Mucosa of descending colon (tissue), 3 donors: Measurements from ENCODE around the gene B3GNT3. TPM values are rescaled to one million over a fixed set of nuclear protein-coding genes. Genes with fewer than 3 reads are reported as not detected.
"Not testable (repeated sequence)": the region's sequence is repeated elsewhere in the genome, so short reads cannot be mapped to it uniquely, and the experiment has no call there.

Experiments
- ATAC-seq: fragments of 200-7000 bp; cut with Tn5 transposase; one replicate; pipeline ENCODE4 v1.9.1; 2020; ENCODE audit warnings: mild to moderate bottlenecking, moderate library complexity
- DNase-seq, 3 donors: peaks; one replicate each; pipeline ENCODE4 v3.0.0-alpha.2; 2020
- H3K36me3 ChIP-seq: fragments of 200-600 bp; one replicate; pipeline ENCODE4 v1.8.0; 2021; ENCODE audit warnings: low read depth, mild to moderate bottlenecking
- H3K4me1 ChIP-seq: fragments of 200-600 bp; one replicate; pipeline ENCODE4 v1.8.0; 2021; ENCODE audit warnings: low read depth, mild to moderate bottlenecking
- H3K4me3 ChIP-seq: fragments of 200-600 bp; one replicate; pipeline ENCODE4 v1.8.0; 2021; ENCODE audit warnings: mild to moderate bottlenecking
- H3K9me3 ChIP-seq: fragments of 200-600 bp; one replicate; pipeline ENCODE4 v1.8.0; 2021; ENCODE audit warnings: mild to moderate bottlenecking
- intact Hi-C, 2 donors: fragments of 100-400 bp; cut with DNase I in 1 of 2; cut with micrococcal nuclease in 1 of 2; formaldehyde crosslinking; loops; one replicate each; pipeline versions ENCODE4 v1.11.0 to v1.11.1; 2022; cut with DNase I, micrococcal nuclease
- total RNA-seq, 3 donors: library from RNA; stranded (reverse); fragmentation: NEBNext Ultra II Directional in 2 of 3; extraction: Animal tissue kit (Norgen Biotek cat#: 25700) in 2 of 3; gene quantifications; one replicate each; pipeline versions ENCODE4 v1.2.1 to v1.2.4, GENCODE V29; 2021 to 2023
- TF ChIP-seq, protein P1 (sequence below): fragments of 200-600 bp; IDR thresholded peaks from one replicate; pipeline ENCODE4 v1.8.0; 2022; ENCODE audit warnings: antibody characterized with exemption, mild to moderate bottlenecking
- donor health status: DM: no; HTN: no; CAD: no; lungs with moderate emphysema.
- donor health status: DM: no; HTN: no; CAD: no.
- donor health status: DM: no; HTN: yes; CAD: no.

B3GNT3 gene
- total RNA-seq, 3 donors from 2014 or later, result 77.6 to 205 (median 189) TPM

DNA sequence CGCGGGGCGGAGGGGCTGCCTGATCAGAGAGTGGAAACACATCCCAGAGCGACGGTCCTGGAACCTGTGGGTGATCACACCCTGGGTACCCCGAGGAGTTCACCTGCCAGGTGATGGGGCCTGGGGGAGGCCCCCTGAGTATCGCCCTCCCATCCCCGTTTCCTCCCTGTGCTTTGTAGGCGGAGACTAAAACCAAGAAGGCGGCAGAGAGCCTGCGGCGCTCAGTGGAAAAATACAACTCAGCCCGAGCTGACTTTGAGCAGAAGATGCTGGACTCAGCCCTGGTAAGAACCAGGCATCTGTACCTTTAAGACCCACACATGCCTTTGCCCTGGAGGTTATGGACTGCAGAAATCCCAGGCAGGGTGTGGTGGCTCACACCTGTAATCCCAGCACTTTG lies 24.3 kb upstream of the B3GNT3 start:
- TF ChIP-seq, protein P1, sequence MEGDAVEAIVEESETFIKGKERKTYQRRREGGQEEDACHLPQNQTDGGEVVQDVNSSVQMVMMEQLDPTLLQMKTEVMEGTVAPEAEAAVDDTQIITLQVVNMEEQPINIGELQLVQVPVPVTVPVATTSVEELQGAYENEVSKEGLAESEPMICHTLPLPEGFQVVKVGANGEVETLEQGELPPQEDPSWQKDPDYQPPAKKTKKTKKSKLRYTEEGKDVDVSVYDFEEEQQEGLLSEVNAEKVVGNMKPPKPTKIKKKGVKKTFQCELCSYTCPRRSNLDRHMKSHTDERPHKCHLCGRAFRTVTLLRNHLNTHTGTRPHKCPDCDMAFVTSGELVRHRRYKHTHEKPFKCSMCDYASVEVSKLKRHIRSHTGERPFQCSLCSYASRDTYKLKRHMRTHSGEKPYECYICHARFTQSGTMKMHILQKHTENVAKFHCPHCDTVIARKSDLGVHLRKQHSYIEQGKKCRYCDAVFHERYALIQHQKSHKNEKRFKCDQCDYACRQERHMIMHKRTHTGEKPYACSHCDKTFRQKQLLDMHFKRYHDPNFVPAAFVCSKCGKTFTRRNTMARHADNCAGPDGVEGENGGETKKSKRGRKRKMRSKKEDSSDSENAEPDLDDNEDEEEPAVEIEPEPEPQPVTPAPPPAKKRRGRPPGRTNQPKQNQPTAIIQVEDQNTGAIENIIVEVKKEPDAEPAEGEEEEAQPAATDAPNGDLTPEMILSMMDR, result no peak
- H3K4me1 ChIP-seq, result peaks cover under 1% of the 10 kb centered on the region
- no peaks in the 10 kb centered on the region for H3K9me3 ChIP-seq
- ATAC-seq, result no peak
- no peaks in the 10 kb centered on the region for H3K36me3 ChIP-seq
- DNase-seq, result no peak
- intact Hi-C loops, result loop anchor here in 1 of 2 donors (10.0 kb wide), 1 partner anchor 56 kb away; the partner anchor contains the start of gene MAP1S
- H3K4me3 ChIP-seq, result no peak overlapping the region

DNA sequence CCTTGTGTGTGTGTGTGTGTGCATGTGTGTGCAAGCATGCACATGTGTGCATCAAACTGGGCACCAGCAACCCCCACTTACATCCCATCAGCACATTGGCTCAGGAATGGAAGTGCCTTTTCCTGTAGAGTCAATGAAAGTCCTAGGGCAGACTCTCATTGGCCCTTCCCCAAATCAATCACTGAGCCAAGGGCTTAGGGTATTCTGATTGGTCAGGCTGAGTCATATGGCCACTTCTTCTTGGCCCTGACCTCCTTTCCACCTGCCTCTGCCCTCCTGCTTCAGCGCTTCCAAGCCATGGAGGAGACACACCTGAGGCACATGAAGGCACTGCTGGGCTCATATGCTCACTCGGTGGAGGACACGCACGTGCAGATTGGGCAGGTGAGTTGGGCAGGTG lies 22.8 kb upstream of the B3GNT3 start:
- Histone ChIP-seq H3K4me1 (no peaks in the 10 kb centered on the region), H3K4me3 (no peak overlapping the region), H3K36me3 (no peaks in the 10 kb centered on the region), H3K9me3 (no peaks in the 10 kb centered on the region)
- no peak for ATAC-seq
- TF ChIP-seq, protein P1, result no peak
- no peak for DNase-seq
- intact Hi-C loops, result loop anchor here in 1 of 2 donors (10.0 kb wide), 1 partner anchor 57 kb away; the partner anchor contains the start of gene MAP1S

DNA sequence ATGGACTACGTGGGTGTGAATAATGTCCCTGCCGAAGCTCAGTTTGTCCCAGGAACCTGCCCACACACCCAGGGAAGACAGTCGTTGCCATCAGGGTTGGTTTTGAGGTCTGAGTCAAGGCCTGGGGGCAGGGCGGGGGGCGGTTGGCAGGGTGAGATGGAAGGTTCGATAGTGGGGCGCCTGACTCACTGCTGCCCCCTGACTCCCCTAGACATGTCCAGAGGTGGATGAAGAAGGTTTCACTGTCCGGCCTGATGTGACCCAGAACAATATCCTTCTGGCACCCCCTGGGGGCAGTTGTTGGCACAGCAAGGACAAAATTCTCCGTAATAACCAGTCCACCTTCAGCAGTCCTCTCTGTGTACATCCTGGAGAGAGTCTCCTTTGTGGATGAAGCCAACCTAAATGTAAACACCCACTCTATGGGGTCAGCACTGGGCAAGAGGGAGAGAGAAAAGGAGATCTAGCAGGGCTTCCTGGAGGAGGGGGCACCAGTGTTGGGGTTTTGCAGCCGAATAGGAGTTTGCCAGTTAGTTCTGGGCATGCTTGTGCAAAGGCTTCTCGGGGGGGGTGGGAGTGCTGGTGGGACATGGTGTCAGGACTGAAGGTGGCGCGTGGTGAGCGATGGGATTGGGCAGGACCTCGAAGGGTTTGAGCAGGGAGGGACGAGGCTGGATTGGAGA lies 19.6 kb upstream of the B3GNT3 start:
- DNase-seq (peak in 2 of 3 donors; percentile 57 to 71), ATAC-seq (no peak)
- H3K4me3 ChIP-seq, result no peak overlapping the region
- no peaks in the 10 kb centered on the region for H3K4me1 ChIP-seq
- H3K9me3 ChIP-seq, result no peaks in the 10 kb centered on the region
- H3K36me3 ChIP-seq, result no peaks in the 10 kb centered on the region
- intact Hi-C loops, result loop anchor here in 1 of 2 donors (10.0 kb wide), 1 partner anchor 61 kb away; the partner anchor contains the start of gene MAP1S
- TF ChIP-seq, protein P1, result peak; percentile 30

DNA sequence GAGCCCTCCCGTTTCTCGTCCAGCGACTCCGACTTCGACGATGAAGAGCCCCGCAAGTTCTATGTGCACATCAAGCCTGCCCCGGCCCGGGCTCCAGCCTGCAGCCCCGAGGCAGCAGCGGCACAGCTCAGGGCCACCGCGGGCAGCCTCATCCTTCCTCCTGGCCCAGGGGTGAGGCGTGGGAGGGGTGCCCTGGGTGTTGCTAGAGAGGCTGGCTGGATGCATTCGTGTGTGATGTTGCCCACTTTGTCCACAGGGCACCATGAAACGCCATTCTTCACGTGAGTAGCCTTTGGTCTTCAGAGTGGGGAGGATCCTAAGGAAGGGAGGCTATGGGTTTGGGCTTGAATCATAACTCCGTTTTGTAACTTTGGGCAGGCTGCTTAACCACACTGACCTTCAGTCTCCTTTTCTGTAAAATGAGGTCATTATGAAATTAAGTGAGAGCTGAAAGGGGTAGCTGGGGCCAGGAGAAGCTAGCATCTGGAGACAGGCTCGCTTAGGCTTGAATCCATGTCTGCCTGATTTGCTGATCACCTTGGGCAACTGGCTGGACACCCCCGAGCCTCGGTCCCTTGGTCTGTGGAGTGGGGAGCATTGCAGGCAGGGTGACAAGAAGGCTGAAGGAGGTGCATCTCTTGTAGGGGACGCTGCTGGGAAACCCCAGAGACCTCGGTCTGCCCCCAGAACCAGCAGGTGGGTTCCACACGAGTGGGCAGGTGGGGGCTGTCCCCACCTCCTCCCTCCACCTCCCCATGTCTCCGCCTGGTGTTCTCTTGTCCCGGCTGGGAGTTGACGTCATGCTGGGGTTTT lies 18.7 kb upstream of the B3GNT3 start:
- ATAC-seq (no peak), DNase-seq (no peak)
- H3K4me3 ChIP-seq, result no peak overlapping the region
- H3K4me1 ChIP-seq, result no peaks in the 10 kb centered on the region
- H3K9me3 ChIP-seq, result no peaks in the 10 kb centered on the region
- H3K36me3 ChIP-seq, result no peaks in the 10 kb centered on the region
- intact Hi-C loops, result loop anchor here in 1 of 2 donors (10.0 kb wide), 1 partner anchor 61 kb away; the partner anchor contains the start of gene MAP1S
- TF ChIP-seq, protein P1, result no peak

DNA sequence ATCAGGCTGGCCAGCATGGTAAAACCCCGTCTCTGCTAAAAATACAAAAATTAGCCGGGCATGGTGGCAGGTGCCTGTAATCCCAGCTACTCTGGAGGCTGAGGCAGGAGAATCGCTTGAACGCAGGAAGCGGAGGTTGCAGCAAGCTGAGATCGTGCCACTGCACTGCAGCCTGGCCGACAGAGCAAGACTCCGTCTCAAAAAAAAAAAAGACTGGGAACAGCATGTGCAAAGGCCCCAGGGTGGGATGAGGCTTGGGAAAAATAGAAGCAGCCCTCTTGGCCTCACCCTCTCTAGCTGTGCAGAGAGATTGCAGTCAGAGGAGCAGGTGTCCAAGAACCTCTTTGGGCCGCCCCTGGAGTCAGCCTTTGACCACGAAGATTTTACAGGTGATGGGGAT lies 17.1 kb upstream of the B3GNT3 start:
- H3K36me3 ChIP-seq, DNase-seq, H3K9me3 ChIP-seq, H3K4me3 ChIP-seq, H3K4me1 ChIP-seq, ATAC-seq: not testable (repeated sequence)
- intact Hi-C loops, result loop anchor here in 1 of 2 donors (10.0 kb wide), 1 partner anchor 63 kb away; the partner anchor contains the start of gene MAP1S
